ENCODE measurements around the gene ACTL10. TPM values are rescaled to one million over a fixed set of nuclear protein-coding genes. Genes with fewer than 3 reads are reported as not detected.
"Not testable (repeated sequence)": the region's sequence is repeated elsewhere in the genome, so short reads cannot be mapped to it uniquely, and the experiment has no call there.

Gene ACTL10
- total RNA-seq, 1 donor from 2014 or later, result 3.7 TPM

GRCh38 chr20:33640287-33640686 is 26.5 kb upstream of the ACTL10 start:
- intact Hi-C loops (cut with micrococcal nuclease), result no loop called here
- H3K9me3 Mint-ChIP-seq, result no peaks in the 10 kb centered on the region
- H3K4me1 Mint-ChIP-seq (ENCODE audit: low read depth), result no peaks in the 10 kb centered on the region
- H3K27ac Mint-ChIP-seq, result no peak overlapping the region
- DNase-seq (ENCODE audit: low spot score), result no peak
- H3K4me3 Mint-ChIP-seq, result no peak overlapping the region
- H3K36me3 Mint-ChIP-seq (ENCODE audit: low read depth), result peaks cover 24% of the 10 kb centered on the region
- H3K27me3 Mint-ChIP-seq (ENCODE audit: insufficient read depth), result no peaks in the 10 kb centered on the region

GRCh38 chr20:33644313-33645071 is 22.3 kb upstream of the ACTL10 start:
- no peaks in the 10 kb centered on the region for H3K9me3 Mint-ChIP-seq
- H3K4me3 Mint-ChIP-seq, result no peak overlapping the region
- H3K4me1 Mint-ChIP-seq (ENCODE audit: low read depth), result peaks cover 10% of the 10 kb centered on the region
- DNase-seq (ENCODE audit: low spot score), result no peak
- intact Hi-C loops (cut with micrococcal nuclease), result no loop called here
- peaks cover 16% of the 10 kb centered on the region for H3K36me3 Mint-ChIP-seq (ENCODE audit: low read depth)
- H3K27me3 Mint-ChIP-seq (ENCODE audit: insufficient read depth), result no peaks in the 10 kb centered on the region
- no peak overlapping the region for H3K27ac Mint-ChIP-seq

GRCh38 chr20:33645072-33645358 is 21.7 kb upstream of the ACTL10 start:
- DNase-seq (ENCODE audit: low spot score), result no peak
- H3K27me3 Mint-ChIP-seq (ENCODE audit: insufficient read depth), result no peaks in the 10 kb centered on the region
- H3K4me3 Mint-ChIP-seq, result no peak overlapping the region
- no peak overlapping the region for H3K27ac Mint-ChIP-seq
- H3K9me3 Mint-ChIP-seq, result no peaks in the 10 kb centered on the region
- H3K36me3 Mint-ChIP-seq (ENCODE audit: low read depth), result peaks cover 13% of the 10 kb centered on the region
- peaks cover 13% of the 10 kb centered on the region for H3K4me1 Mint-ChIP-seq (ENCODE audit: low read depth)
- intact Hi-C loops (cut with micrococcal nuclease), result no loop called here

GRCh38 chr20:33645396-33645795 is 21.3 kb upstream of the ACTL10 start:
- no peaks in the 10 kb centered on the region for H3K27me3 Mint-ChIP-seq (ENCODE audit: insufficient read depth)
- no peak for DNase-seq (ENCODE audit: low spot score)
- peaks cover 13% of the 10 kb centered on the region for H3K4me1 Mint-ChIP-seq (ENCODE audit: low read depth)
- H3K36me3 Mint-ChIP-seq (ENCODE audit: low read depth), result peaks cover 13% of the 10 kb centered on the region
- no peak overlapping the region for H3K27ac Mint-ChIP-seq
- intact Hi-C loops (cut with micrococcal nuclease), result no loop called here
- H3K9me3 Mint-ChIP-seq, result no peaks in the 10 kb centered on the region
- no peak overlapping the region for H3K4me3 Mint-ChIP-seq

GRCh38 chr20:33646191-33646590 is 20.6 kb upstream of the ACTL10 start:
- H3K4me1 Mint-ChIP-seq (ENCODE audit: low read depth), result peaks cover 13% of the 10 kb centered on the region
- peaks cover 8% of the 10 kb centered on the region for H3K36me3 Mint-ChIP-seq (ENCODE audit: low read depth)
- no peak overlapping the region for H3K4me3 Mint-ChIP-seq
- no peaks in the 10 kb centered on the region for H3K27me3 Mint-ChIP-seq (ENCODE audit: insufficient read depth)
- DNase-seq (ENCODE audit: low spot score), result no peak
- H3K27ac Mint-ChIP-seq, result no peak overlapping the region
- intact Hi-C loops (cut with micrococcal nuclease), result no loop called here
- H3K9me3 Mint-ChIP-seq, result no peaks in the 10 kb centered on the region

- intact Hi-C loops (cut with micrococcal nuclease), result not testable (repeated sequence)
Observed at GRCh38 chr20:33646959-33647602, 19.7 kb upstream of the ACTL10 start.

GRCh38 chr20:33647603-33648395 is 18.9 kb upstream of the ACTL10 start:
- Mint-ChIP-seq H3K4me3 (no peak overlapping the region), H3K27me3 (ENCODE audit: insufficient read depth) (no peaks in the 10 kb centered on the region), H3K27ac (no peak overlapping the region), H3K9me3 (no peaks in the 10 kb centered on the region), H3K36me3 (ENCODE audit: low read depth) (peaks cover 6% of the 10 kb centered on the region), H3K4me1 (ENCODE audit: low read depth) (peaks cover 22% of the 10 kb centered on the region)
- intact Hi-C loops (cut with micrococcal nuclease), result no loop called here
- DNase-seq (ENCODE audit: low spot score), result no peak

More at GRCh38 chr20:33646959-33647602, 19.7 kb upstream of the ACTL10 start:
- not testable (repeated sequence) for H3K36me3 Mint-ChIP-seq (ENCODE audit: low read depth); H3K27ac Mint-ChIP-seq; DNase-seq (ENCODE audit: low spot score); H3K9me3 Mint-ChIP-seq; H3K4me3 Mint-ChIP-seq; H3K27me3 Mint-ChIP-seq (ENCODE audit: insufficient read depth)
- H3K4me1 Mint-ChIP-seq (ENCODE audit: low read depth), result peaks cover 22% of the 10 kb centered on the region

- no peak overlapping the region for H3K27ac Mint-ChIP-seq
- no peak overlapping the region for H3K4me3 Mint-ChIP-seq
- no peaks in the 10 kb centered on the region for H3K27me3 Mint-ChIP-seq (ENCODE audit: insufficient read depth)
- H3K9me3 Mint-ChIP-seq, result no peaks in the 10 kb centered on the region
- peaks cover 6% of the 10 kb centered on the region for H3K36me3 Mint-ChIP-seq (ENCODE audit: low read depth)
- H3K4me1 Mint-ChIP-seq (ENCODE audit: low read depth), result peaks cover 22% of the 10 kb centered on the region
- no peak for DNase-seq (ENCODE audit: low spot score)
- intact Hi-C loops (cut with micrococcal nuclease), result no loop called here
Observed at GRCh38 chr20:33648396-33649004, 18.2 kb upstream of the ACTL10 start.

GRCh38 chr20:33649201-33649681 is 17.5 kb upstream of the ACTL10 start:
- no peaks in the 10 kb centered on the region for H3K9me3 Mint-ChIP-seq
- H3K27me3 Mint-ChIP-seq (ENCODE audit: insufficient read depth), result no peaks in the 10 kb centered on the region
- H3K36me3 Mint-ChIP-seq (ENCODE audit: low read depth), result peaks cover 6% of the 10 kb centered on the region
- H3K4me3 Mint-ChIP-seq, result no peak overlapping the region
- DNase-seq (ENCODE audit: low spot score), result no peak
- intact Hi-C loops (cut with micrococcal nuclease), result no loop called here
- no peak overlapping the region for H3K27ac Mint-ChIP-seq
- H3K4me1 Mint-ChIP-seq (ENCODE audit: low read depth), result peaks cover 22% of the 10 kb centered on the region

GRCh38 chr20:33650111-33650752 is 16.5 kb upstream of the ACTL10 start:
- Mint-ChIP-seq H3K4me1 (ENCODE audit: low read depth) (peaks cover 22% of the 10 kb centered on the region), H3K27ac (no peak overlapping the region), H3K4me3 (no peak overlapping the region), H3K9me3 (no peaks in the 10 kb centered on the region), H3K27me3 (ENCODE audit: insufficient read depth) (no peaks in the 10 kb centered on the region), H3K36me3 (ENCODE audit: low read depth) (peaks cover 4% of the 10 kb centered on the region)
- no peak for DNase-seq (ENCODE audit: low spot score)
- intact Hi-C loops (cut with micrococcal nuclease), result no loop called here

- H3K27me3 Mint-ChIP-seq (ENCODE audit: insufficient read depth), result no peaks in the 10 kb centered on the region
- H3K36me3 Mint-ChIP-seq (ENCODE audit: low read depth), result no peaks in the 10 kb centered on the region
- no peak overlapping the region for H3K4me3 Mint-ChIP-seq
- H3K27ac Mint-ChIP-seq, result no peak overlapping the region
- peaks cover 22% of the 10 kb centered on the region for H3K4me1 Mint-ChIP-seq (ENCODE audit: low read depth)
- DNase-seq (ENCODE audit: low spot score), result no peak
- no peaks in the 10 kb centered on the region for H3K9me3 Mint-ChIP-seq
- intact Hi-C loops (cut with micrococcal nuclease), result no loop called here
Observed at GRCh38 chr20:33650753-33651561, 15.8 kb upstream of the ACTL10 start.

GRCh38 chr20:33651562-33652048 is 15.1 kb upstream of the ACTL10 start:
- Mint-ChIP-seq H3K4me3 (no peak overlapping the region), H3K27me3 (ENCODE audit: insufficient read depth) (no peaks in the 10 kb centered on the region), H3K9me3 (no peaks in the 10 kb centered on the region), H3K4me1 (ENCODE audit: low read depth) (peaks cover 22% of the 10 kb centered on the region), H3K27ac (no peak overlapping the region), H3K36me3 (ENCODE audit: low read depth) (no peaks in the 10 kb centered on the region)
- no peak for DNase-seq (ENCODE audit: low spot score)
- intact Hi-C loops (cut with micrococcal nuclease), result loop anchor here (1.0 kb wide), 1 partner anchor 12 kb away; no protein-coding TSS in a partner anchor
